ENCODE data around the gene VRK3.

Gene VRK3

GRCh38 chr19:50050406-50051227 is 25.4 kb upstream of the VRK3 start:
- Histone ChIP-seq H3K4me1 (ENCODE audit: control insufficient read depth, insufficient read depth, low read length) (peaks cover 2% of the 10 kb centered on the region), H3K36me3 (ENCODE audit: control insufficient read depth, insufficient read depth, low read length) (peaks cover 12% of the 10 kb centered on the region), H3K27me3 (ENCODE audit: control insufficient read depth, insufficient read depth, low read length) (no peaks in the 10 kb centered on the region), H3K4me3 (ENCODE audit: low read depth, low read length) (peak overlapping the region; percentile 80), H3K9ac (ENCODE audit: low read depth, low read length) (no peak overlapping the region), H3K9me3 (ENCODE audit: control insufficient read depth, insufficient read depth, low read length) (no peaks in the 10 kb centered on the region)

DNA sequence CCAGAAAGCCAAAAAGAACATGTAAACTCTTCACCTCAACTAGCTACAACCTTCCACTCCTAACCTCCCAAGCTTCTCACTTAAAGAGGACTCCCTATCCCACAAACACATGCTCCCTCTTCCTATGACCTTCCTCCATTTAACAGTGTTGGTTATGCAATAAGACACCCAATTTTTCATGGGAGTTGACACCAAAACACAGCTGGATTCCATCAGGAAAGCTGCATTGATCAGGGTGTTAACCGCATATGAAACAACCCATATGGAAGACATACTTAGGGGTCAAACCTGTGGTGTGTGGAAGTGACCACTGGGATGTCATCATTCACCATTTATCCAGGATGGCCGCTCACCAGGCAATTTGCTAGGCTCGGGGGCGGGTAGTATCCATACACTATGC is 22.5 kb upstream of the VRK3 start:
- Histone ChIP-seq H3K4me3 (ENCODE audit: low read depth, low read length) (no peak overlapping the region), H3K9ac (ENCODE audit: low read depth, low read length) (no peak overlapping the region), H3K4me1 (ENCODE audit: control insufficient read depth, insufficient read depth, low read length) (peaks cover 2% of the 10 kb centered on the region), H3K9me3 (ENCODE audit: control insufficient read depth, insufficient read depth, low read length) (peaks cover 5% of the 10 kb centered on the region), H3K27me3 (ENCODE audit: control insufficient read depth, insufficient read depth, low read length) (no peaks in the 10 kb centered on the region), H3K36me3 (ENCODE audit: control insufficient read depth, insufficient read depth, low read length) (peaks cover 33% of the 10 kb centered on the region)

GRCh38 chr19:50046649-50047503 is 21.7 kb upstream of the VRK3 start:
- H3K4me3 ChIP-seq (ENCODE audit: low read depth, low read length): no peak overlapping the region
- no peak overlapping the region for H3K9ac ChIP-seq (ENCODE audit: low read depth, low read length)
- H3K27me3 ChIP-seq (ENCODE audit: control insufficient read depth, insufficient read depth, low read length): no peaks in the 10 kb centered on the region
- H3K9me3 ChIP-seq (ENCODE audit: control insufficient read depth, insufficient read depth, low read length): peaks cover 5% of the 10 kb centered on the region
- peaks cover 41% of the 10 kb centered on the region for H3K36me3 ChIP-seq (ENCODE audit: control insufficient read depth, insufficient read depth, low read length)
- peaks cover 2% of the 10 kb centered on the region for H3K4me1 ChIP-seq (ENCODE audit: control insufficient read depth, insufficient read depth, low read length)

DNA sequence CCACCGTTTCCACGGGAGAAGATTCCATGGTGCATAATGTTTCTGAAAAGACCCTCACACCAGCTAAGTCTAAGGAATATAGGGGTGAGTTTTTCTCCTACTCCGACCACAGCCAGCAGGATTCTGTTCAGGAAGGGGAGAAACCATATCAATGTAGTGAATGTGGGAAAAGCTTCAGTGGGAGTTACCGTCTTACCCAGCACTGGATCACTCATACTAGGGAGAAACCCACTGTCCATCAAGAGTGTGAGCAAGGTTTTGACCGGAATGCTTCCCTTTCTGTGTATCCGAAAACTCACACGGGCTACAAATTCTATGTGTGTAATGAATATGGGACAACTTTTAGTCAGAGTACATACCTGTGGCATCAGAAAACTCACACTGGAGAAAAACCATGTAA is 19.8 kb upstream of the VRK3 start:
- H3K27me3 ChIP-seq (ENCODE audit: control insufficient read depth, insufficient read depth, low read length): no peaks in the 10 kb centered on the region
- H3K36me3 ChIP-seq (ENCODE audit: control insufficient read depth, insufficient read depth, low read length): peaks cover 55% of the 10 kb centered on the region
- H3K9me3 ChIP-seq (ENCODE audit: control insufficient read depth, insufficient read depth, low read length): peaks cover 5% of the 10 kb centered on the region
- no peak overlapping the region for H3K9ac ChIP-seq (ENCODE audit: low read depth, low read length)
- H3K4me1 ChIP-seq (ENCODE audit: control insufficient read depth, insufficient read depth, low read length): no peaks in the 10 kb centered on the region
- H3K4me3 ChIP-seq (ENCODE audit: low read depth, low read length): no peak overlapping the region

DNA sequence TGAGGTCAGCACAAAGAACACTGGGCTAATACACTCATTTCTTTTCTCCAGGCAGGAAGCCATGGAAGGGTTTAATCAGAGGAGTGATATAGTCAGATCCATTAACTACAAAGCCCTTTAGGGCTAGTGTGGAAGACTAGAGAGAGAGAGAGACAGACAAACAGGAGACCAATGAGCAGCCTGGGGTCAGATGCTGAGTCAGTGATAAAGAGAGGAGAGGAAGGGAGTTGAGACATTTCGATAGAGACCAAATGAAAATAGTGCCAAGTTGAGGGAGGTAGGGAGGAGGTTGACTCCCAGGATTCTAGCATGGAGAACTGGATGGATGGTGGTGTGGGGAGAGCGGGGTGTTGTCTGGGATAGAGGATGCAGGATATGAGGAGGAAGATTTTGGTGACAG is 18.8 kb upstream of the VRK3 start:
- Histone ChIP-seq H3K4me3 (ENCODE audit: low read depth, low read length) (no peak overlapping the region), H3K9me3 (ENCODE audit: control insufficient read depth, insufficient read depth, low read length) (peaks cover 5% of the 10 kb centered on the region), H3K27me3 (ENCODE audit: control insufficient read depth, insufficient read depth, low read length) (no peaks in the 10 kb centered on the region), H3K9ac (ENCODE audit: low read depth, low read length) (no peak overlapping the region), H3K4me1 (ENCODE audit: control insufficient read depth, insufficient read depth, low read length) (no peaks in the 10 kb centered on the region), H3K36me3 (ENCODE audit: control insufficient read depth, insufficient read depth, low read length) (peaks cover 61% of the 10 kb centered on the region)

- Histone ChIP-seq H3K4me1 (ENCODE audit: control insufficient read depth, insufficient read depth, low read length) (no peaks in the 10 kb centered on the region), H3K9me3 (ENCODE audit: control insufficient read depth, insufficient read depth, low read length) (peaks cover 5% of the 10 kb centered on the region), H3K27me3 (ENCODE audit: control insufficient read depth, insufficient read depth, low read length) (no peaks in the 10 kb centered on the region), H3K36me3 (ENCODE audit: control insufficient read depth, insufficient read depth, low read length) (peaks cover 61% of the 10 kb centered on the region), H3K9ac (ENCODE audit: low read depth, low read length) (no peak overlapping the region), H3K4me3 (ENCODE audit: low read depth, low read length) (no peak overlapping the region)
Measured at GRCh38 chr19:50042363-50043024, 17.3 kb upstream of the VRK3 start.

DNA sequence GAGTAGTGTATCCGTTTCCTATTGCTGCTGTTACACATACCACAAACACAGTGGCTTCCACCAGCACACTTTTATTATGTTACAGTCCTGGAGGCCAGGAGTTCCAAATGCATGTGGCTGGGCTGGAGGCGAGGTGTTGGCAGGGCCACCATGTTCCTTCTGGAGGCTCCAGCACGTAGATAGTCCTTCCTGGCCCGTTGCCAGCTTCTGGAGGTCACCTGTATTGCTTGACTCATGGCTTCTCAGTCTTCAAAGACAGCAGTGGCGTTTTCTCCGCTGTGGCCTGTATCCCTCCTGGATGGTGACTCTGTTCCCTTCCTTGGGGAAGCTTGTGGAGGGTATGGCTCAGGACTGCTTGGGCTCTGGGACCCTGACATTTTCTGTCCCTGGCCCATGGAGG is 15.8 kb upstream of the VRK3 start:
- no peaks in the 10 kb centered on the region for H3K27me3 ChIP-seq (ENCODE audit: control insufficient read depth, insufficient read depth, low read length)
- H3K4me3 ChIP-seq (ENCODE audit: low read depth, low read length): no peak overlapping the region
- H3K36me3 ChIP-seq (ENCODE audit: control insufficient read depth, insufficient read depth, low read length): peaks cover 53% of the 10 kb centered on the region
- H3K9ac ChIP-seq (ENCODE audit: low read depth, low read length): no peak overlapping the region
- no peaks in the 10 kb centered on the region for H3K4me1 ChIP-seq (ENCODE audit: control insufficient read depth, insufficient read depth, low read length)
- peaks cover 5% of the 10 kb centered on the region for H3K9me3 ChIP-seq (ENCODE audit: control insufficient read depth, insufficient read depth, low read length)

GRCh38 chr19:50039968-50040367 is 14.8 kb upstream of the VRK3 start:
- Histone ChIP-seq H3K4me3 (ENCODE audit: low read depth, low read length) (no peak overlapping the region), H3K4me1 (ENCODE audit: control insufficient read depth, insufficient read depth, low read length) (no peaks in the 10 kb centered on the region), H3K27me3 (ENCODE audit: control insufficient read depth, insufficient read depth, low read length) (no peaks in the 10 kb centered on the region), H3K9me3 (ENCODE audit: control insufficient read depth, insufficient read depth, low read length) (no peaks in the 10 kb centered on the region), H3K9ac (ENCODE audit: low read depth, low read length) (no peak overlapping the region), H3K36me3 (ENCODE audit: control insufficient read depth, insufficient read depth, low read length) (peaks cover 48% of the 10 kb centered on the region)

- Histone ChIP-seq H3K4me3 (ENCODE audit: low read depth, low read length) (no peak overlapping the region), H3K27me3 (ENCODE audit: control insufficient read depth, insufficient read depth, low read length) (no peaks in the 10 kb centered on the region), H3K36me3 (ENCODE audit: control insufficient read depth, insufficient read depth, low read length) (peaks cover 38% of the 10 kb centered on the region), H3K4me1 (ENCODE audit: control insufficient read depth, insufficient read depth, low read length) (no peaks in the 10 kb centered on the region), H3K9ac (ENCODE audit: low read depth, low read length) (no peak overlapping the region), H3K9me3 (ENCODE audit: control insufficient read depth, insufficient read depth, low read length) (no peaks in the 10 kb centered on the region)
Measured at GRCh38 chr19:50036908-50037307, 11.7 kb upstream of the VRK3 start.

- no peak overlapping the region for H3K4me3 ChIP-seq (ENCODE audit: low read depth, low read length)
- H3K4me1 ChIP-seq (ENCODE audit: control insufficient read depth, insufficient read depth, low read length): no peaks in the 10 kb centered on the region
- H3K36me3 ChIP-seq (ENCODE audit: control insufficient read depth, insufficient read depth, low read length): peaks cover 23% of the 10 kb centered on the region
- H3K27me3 ChIP-seq (ENCODE audit: control insufficient read depth, insufficient read depth, low read length): no peaks in the 10 kb centered on the region
- no peaks in the 10 kb centered on the region for H3K9me3 ChIP-seq (ENCODE audit: control insufficient read depth, insufficient read depth, low read length)
- no peak overlapping the region for H3K9ac ChIP-seq (ENCODE audit: low read depth, low read length)
Measured at GRCh38 chr19:50030937-50031336, 5.8 kb upstream of the VRK3 start.

GRCh38 chr19:50030225-50030624 is 5.1 kb upstream of the VRK3 start:
- H3K4me1 ChIP-seq (ENCODE audit: control insufficient read depth, insufficient read depth, low read length): no peaks in the 10 kb centered on the region
- H3K4me3 ChIP-seq (ENCODE audit: low read depth, low read length): no peak overlapping the region
- no peaks in the 10 kb centered on the region for H3K9me3 ChIP-seq (ENCODE audit: control insufficient read depth, insufficient read depth, low read length)
- no peaks in the 10 kb centered on the region for H3K27me3 ChIP-seq (ENCODE audit: control insufficient read depth, insufficient read depth, low read length)
- H3K36me3 ChIP-seq (ENCODE audit: control insufficient read depth, insufficient read depth, low read length): peaks cover 19% of the 10 kb centered on the region
- H3K9ac ChIP-seq (ENCODE audit: low read depth, low read length): no peak overlapping the region

Data from iPS-15b (cell line).